ENCODE results near the gene LIPG. TPM values are rescaled to one million over a fixed set of nuclear protein-coding genes. Genes with fewer than 3 reads are reported as not detected.

The LIPG gene
- total RNA-seq, 1 experiment from 2014 or later, result 92.0 TPM

DNA sequence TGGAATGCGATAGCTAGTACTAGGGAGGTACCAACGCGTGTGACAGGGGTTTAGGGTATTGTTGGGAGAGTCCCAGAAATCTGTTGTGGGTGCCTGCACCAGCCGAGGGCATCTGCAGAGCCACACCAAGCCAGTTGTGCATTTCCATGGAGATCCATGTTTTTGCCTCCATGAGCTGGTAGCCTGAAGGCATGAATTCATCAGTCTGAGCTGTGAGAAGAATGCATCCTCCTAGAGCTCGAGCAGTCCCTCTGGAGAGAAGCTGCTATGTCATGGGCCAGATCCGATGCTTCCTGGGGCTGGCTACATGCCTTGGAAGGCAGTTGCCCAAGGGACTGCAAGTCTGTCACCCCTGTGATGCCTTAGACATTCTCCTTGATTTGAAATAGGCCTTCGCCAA is 57.9 kb downstream of the LIPG start:
- H3K27me3 ChIP-seq (ENCODE audit: control insufficient read depth, insufficient read depth, low read length), result no peaks in the 10 kb centered on the region
- H3K9me3 ChIP-seq (ENCODE audit: control insufficient read depth, insufficient read depth, low read depth, low read length), result no peaks in the 10 kb centered on the region
- ATAC-seq (no peak), DNase-seq (ENCODE audit: low read depth, low spot score) (no peak)
- in situ Hi-C loops (cut with HindIII; ENCODE audit: low pct_unique_long_range_greater_than_20kb, low sequenced_read_pairs), result no loop called here
- TF ChIP-seq POLR2AphosphoS5 (IDR thresholded peaks at IDR 0.05; ENCODE audit: low read depth, low read length), result no peak
- TF ChIP-seq, protein P1, sequence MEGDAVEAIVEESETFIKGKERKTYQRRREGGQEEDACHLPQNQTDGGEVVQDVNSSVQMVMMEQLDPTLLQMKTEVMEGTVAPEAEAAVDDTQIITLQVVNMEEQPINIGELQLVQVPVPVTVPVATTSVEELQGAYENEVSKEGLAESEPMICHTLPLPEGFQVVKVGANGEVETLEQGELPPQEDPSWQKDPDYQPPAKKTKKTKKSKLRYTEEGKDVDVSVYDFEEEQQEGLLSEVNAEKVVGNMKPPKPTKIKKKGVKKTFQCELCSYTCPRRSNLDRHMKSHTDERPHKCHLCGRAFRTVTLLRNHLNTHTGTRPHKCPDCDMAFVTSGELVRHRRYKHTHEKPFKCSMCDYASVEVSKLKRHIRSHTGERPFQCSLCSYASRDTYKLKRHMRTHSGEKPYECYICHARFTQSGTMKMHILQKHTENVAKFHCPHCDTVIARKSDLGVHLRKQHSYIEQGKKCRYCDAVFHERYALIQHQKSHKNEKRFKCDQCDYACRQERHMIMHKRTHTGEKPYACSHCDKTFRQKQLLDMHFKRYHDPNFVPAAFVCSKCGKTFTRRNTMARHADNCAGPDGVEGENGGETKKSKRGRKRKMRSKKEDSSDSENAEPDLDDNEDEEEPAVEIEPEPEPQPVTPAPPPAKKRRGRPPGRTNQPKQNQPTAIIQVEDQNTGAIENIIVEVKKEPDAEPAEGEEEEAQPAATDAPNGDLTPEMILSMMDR (IDR thresholded peaks at IDR 0.05), result no peak
- TF ChIP-seq, protein P2, sequence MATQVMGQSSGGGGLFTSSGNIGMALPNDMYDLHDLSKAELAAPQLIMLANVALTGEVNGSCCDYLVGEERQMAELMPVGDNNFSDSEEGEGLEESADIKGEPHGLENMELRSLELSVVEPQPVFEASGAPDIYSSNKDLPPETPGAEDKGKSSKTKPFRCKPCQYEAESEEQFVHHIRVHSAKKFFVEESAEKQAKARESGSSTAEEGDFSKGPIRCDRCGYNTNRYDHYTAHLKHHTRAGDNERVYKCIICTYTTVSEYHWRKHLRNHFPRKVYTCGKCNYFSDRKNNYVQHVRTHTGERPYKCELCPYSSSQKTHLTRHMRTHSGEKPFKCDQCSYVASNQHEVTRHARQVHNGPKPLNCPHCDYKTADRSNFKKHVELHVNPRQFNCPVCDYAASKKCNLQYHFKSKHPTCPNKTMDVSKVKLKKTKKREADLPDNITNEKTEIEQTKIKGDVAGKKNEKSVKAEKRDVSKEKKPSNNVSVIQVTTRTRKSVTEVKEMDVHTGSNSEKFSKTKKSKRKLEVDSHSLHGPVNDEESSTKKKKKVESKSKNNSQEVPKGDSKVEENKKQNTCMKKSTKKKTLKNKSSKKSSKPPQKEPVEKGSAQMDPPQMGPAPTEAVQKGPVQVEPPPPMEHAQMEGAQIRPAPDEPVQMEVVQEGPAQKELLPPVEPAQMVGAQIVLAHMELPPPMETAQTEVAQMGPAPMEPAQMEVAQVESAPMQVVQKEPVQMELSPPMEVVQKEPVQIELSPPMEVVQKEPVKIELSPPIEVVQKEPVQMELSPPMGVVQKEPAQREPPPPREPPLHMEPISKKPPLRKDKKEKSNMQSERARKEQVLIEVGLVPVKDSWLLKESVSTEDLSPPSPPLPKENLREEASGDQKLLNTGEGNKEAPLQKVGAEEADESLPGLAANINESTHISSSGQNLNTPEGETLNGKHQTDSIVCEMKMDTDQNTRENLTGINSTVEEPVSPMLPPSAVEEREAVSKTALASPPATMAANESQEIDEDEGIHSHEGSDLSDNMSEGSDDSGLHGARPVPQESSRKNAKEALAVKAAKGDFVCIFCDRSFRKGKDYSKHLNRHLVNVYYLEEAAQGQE (IDR thresholded peaks at IDR 0.05; ENCODE audit: insufficient read depth in 1 of 2, low read depth in 2 of 2, low read length in 1 of 2), result no peak
- TF ChIP-seq SIN3A (IDR thresholded peaks at IDR 0.05; ENCODE audit: borderline replicate concordance, insufficient read depth, low read depth, low read length), result no peak
- no peak for TF ChIP-seq TCF7L2 (IDR thresholded peaks at IDR 0.05; ENCODE audit: low read depth, low read length)
- H3K36me3 ChIP-seq (ENCODE audit: control insufficient read depth, insufficient read depth, low read length), result no peaks in the 10 kb centered on the region
- ChIA-PET POLR2A (no interaction called here), CTCF (no interaction called here)
- BruUV-seq (replicated peaks), result no TSS peak
- no peak overlapping the region for H3K4me3 ChIP-seq (ENCODE audit: low read depth in 2 of 2, low read length in 2 of 2)
- H3K27ac ChIP-seq (ENCODE audit: low read length), result no peak overlapping the region
- H3K4me1 ChIP-seq (ENCODE audit: control insufficient read depth, insufficient read depth, low read length), result no peaks in the 10 kb centered on the region; the same call in 1 of the 2 replicates
- intact Hi-C loops (cut with micrococcal nuclease; ENCODE audit: unreplicated experiment), result no loop called here

DNA sequence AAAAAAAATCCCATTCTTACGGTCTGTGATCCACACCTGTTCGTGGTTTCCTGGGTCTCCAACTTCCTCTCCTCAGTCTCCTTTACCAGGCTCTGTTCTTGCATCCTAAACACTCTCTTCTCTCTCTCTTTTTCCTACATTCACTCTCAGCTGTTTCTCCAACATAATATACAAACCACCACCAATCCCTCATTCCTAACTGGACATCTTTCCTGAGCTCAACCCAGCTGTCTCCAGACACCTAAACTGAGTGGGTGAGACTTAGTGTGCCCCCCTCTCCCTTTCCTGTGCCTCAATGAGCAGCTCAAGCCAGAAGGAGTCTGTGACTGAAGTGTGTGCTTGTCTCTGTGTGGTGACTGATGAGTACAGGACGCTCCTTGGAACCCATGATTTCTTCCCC is 59.4 kb downstream of the LIPG start:
- Histone ChIP-seq H3K27me3 (ENCODE audit: control insufficient read depth, insufficient read depth, low read length) (no peaks in the 10 kb centered on the region), H3K4me1 (ENCODE audit: control insufficient read depth, insufficient read depth, low read length) (peaks cover 8% of the 10 kb centered on the region; the same call in 1 of the 2 replicates), H3K36me3 (ENCODE audit: control insufficient read depth, insufficient read depth, low read length) (no peaks in the 10 kb centered on the region), H3K27ac (ENCODE audit: low read length) (no peak overlapping the region), H3K9me3 (ENCODE audit: control insufficient read depth, insufficient read depth, low read depth, low read length) (no peaks in the 10 kb centered on the region), H3K4me3 (ENCODE audit: low read depth in 2 of 2, low read length in 2 of 2) (no peak overlapping the region)
- BruUV-seq (replicated peaks), result no TSS peak
- ChIA-PET POLR2A (no interaction called here), CTCF (no interaction called here)
- intact Hi-C loops (cut with micrococcal nuclease; ENCODE audit: unreplicated experiment) (no loop called here), in situ Hi-C loops (cut with HindIII; ENCODE audit: low pct_unique_long_range_greater_than_20kb, low sequenced_read_pairs) (no loop called here)
- DNase-seq (ENCODE audit: low read depth, low spot score) (no peak), ATAC-seq (no peak)
- TF ChIP-seq POLR2AphosphoS5 (IDR thresholded peaks at IDR 0.05; ENCODE audit: low read depth, low read length), result no peak
- TF ChIP-seq, protein P2 (IDR thresholded peaks at IDR 0.05; ENCODE audit: insufficient read depth in 1 of 2, low read depth in 2 of 2, low read length in 1 of 2), result no peak
- TF ChIP-seq, protein P1 (IDR thresholded peaks at IDR 0.05), result no peak
- TF ChIP-seq TCF7L2 (IDR thresholded peaks at IDR 0.05; ENCODE audit: low read depth, low read length), result no peak
- TF ChIP-seq SIN3A (IDR thresholded peaks at IDR 0.05; ENCODE audit: borderline replicate concordance, insufficient read depth, low read depth, low read length), result no peak
